GM12875 (cell line): ENCODE results near the gene TRIB2.
"Not testable (repeated sequence)": the region's sequence is repeated elsewhere in the genome, so short reads cannot be mapped to it uniquely, and the experiment has no call there.

Experiments
- H3K4me3 ChIP-seq: one replicate; pipeline ENCODE4 v1.5.1; 2011; ENCODE audit warnings: low read depth, low read length, control low read depth
- CTCF ChIP-seq: IDR thresholded peaks from 2 replicates; pipeline ENCODE4 v1.5.1; 2011; ENCODE audit warnings: low read depth, mild to moderate bottlenecking, control low read depth, inconsistent platforms, low read length, moderate library complexity, borderline replicate concordance; ENCODE audit not compliant: insufficient read depth

TRIB2 gene

GRCh38 chr2:12676771-12677170 lies 40.0 kb upstream of the TRIB2 start:
- no peak for TF ChIP-seq CTCF
- no peak overlapping the region for H3K4me3 ChIP-seq

GRCh38 chr2:12678186-12678585 lies 38.5 kb upstream of the TRIB2 start:
- H3K4me3 ChIP-seq: no peak overlapping the region
- no peak for TF ChIP-seq CTCF

- no peak overlapping the region for H3K4me3 ChIP-seq
- no peak for TF ChIP-seq CTCF
These were observed 37.1 kb upstream of the TRIB2 start for GRCh38 chr2:12679550-12680072.

GRCh38 chr2:12680115-12680514 lies 36.6 kb upstream of the TRIB2 start:
- not testable (repeated sequence) for H3K4me3 ChIP-seq

GRCh38 chr2:12682017-12682416 lies 34.7 kb upstream of the TRIB2 start:
- no peak for TF ChIP-seq CTCF
- no peak overlapping the region for H3K4me3 ChIP-seq

GRCh38 chr2:12683457-12684100 lies 33.2 kb upstream of the TRIB2 start:
- H3K4me3 ChIP-seq: no peak overlapping the region
- TF ChIP-seq CTCF: no peak

- no peak for TF ChIP-seq CTCF
- no peak overlapping the region for H3K4me3 ChIP-seq
These were observed 32.2 kb upstream of the TRIB2 start for GRCh38 chr2:12684471-12684936.
